Measurements from ENCODE around the gene CDC25B.
"Not testable (repeated sequence)": the region's sequence is repeated elsewhere in the genome, so short reads cannot be mapped to it uniquely, and the experiment has no call there.

The CDC25B gene

GRCh38 chr20:3783068-3783489, 13.0 kb upstream of the CDC25B start:
- Histone ChIP-seq H3K4me3 (no peak overlapping the region), H3K27ac (peak overlapping the region in 16 of 21 experiments; percentile 7 to 87 (median 49))

GRCh38 chr20:3783511-3784195, 12.5 kb upstream of the CDC25B start:
- H3K27ac ChIP-seq: peak overlapping the region in 14 of 21 experiments; percentile 12 to 87 (median 58)
- peak overlapping the region in 2 of 7 experiments; percentile 3 to 64 for H3K4me3 ChIP-seq

DNA sequence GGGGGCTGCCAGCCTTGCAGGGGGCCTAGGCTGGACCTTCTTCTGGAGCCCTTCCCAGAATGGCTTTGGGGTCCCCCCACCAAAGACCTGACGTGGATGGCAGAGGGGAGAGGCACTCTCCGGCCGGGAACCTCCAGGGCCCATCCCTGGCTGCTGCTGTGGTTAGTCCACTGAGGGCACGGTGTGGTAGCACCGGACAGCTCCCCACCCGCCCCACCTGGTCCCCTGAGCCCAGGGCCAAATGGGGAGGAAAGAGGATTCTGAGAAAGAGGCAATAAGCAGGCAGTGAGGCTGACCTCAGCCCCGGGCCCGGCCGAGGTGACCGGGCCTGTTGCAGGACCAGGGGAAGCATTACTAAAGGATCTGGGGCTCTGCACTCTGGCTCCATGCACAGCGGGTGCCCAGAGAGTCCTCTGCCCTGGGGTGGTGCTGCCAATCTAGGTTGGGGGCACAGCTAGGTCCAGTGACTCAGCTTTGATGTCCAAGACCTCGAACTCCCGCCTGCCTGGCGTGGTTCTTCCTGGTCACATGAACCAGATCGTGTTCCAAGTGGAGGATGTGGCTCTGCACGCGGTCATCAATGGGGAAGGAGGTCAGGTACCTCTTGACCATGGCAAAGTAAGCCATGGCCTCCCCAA, 11.8 kb upstream of the CDC25B start:
- peak overlapping the region in 3 of 7 experiments; percentile 56 to 64 (median 57) for H3K4me3 ChIP-seq
- H3K27ac ChIP-seq: peak overlapping the region in 11 of 21 experiments; percentile 18 to 87 (median 70)

- Histone ChIP-seq H3K27ac (peak overlapping the region in 12 of 21 experiments; percentile 18 to 87 (median 77)), H3K4me3 (peak overlapping the region; percentile 54 to 64 (median 59))
Observed at GRCh38 chr20:3784863-3785239, 11.3 kb upstream of the CDC25B start.

GRCh38 chr20:3785240-3786125, 10.6 kb upstream of the CDC25B start:
- Histone ChIP-seq H3K27ac (peak overlapping the region; percentile 42 to 88 (median 76)), H3K4me3 (peak overlapping the region; percentile 54 to 64 (median 59))

GRCh38 chr20:3786126-3786484, 10.0 kb upstream of the CDC25B start:
- H3K27ac ChIP-seq: peak overlapping the region; percentile 42 to 88 (median 76)
- H3K4me3 ChIP-seq: peak overlapping the region; percentile 54 to 64 (median 59)

DNA sequence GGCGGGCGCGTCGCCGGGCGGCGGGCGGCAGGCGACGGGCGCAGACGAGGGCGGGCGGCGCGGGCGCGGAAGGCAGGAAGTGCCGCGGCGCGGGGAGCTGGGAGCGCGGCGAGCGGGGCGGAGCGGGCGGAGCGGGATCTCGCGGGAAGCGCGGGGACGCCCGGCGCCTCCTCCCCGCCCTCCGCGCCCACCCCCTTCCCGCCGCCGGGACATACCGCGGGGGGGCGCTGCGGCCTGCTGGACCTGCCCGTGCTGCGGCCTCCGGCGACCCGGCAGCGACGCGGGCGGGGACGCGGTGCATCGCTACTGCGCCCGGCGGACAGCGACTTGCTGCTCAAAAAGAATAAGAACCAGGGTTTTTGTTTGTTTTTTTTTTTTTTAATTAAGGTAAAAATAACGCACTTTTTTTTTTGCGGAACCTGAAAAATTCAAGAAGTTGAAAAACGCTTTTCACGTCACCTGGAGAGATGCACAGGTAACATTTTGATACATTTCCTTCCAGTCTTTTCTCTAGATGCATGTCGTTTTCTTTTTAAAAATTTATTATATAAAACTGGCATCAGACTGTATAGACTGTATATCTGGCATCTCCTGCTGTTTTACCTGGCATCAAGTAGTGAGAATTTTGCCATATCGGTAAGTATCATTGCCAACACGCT, 9.3 kb upstream of the CDC25B start, which contains the start of gene CENPB:
Gene CENPB (minus strand): TSS at position 76 of the 659 bp plus-strand sequence. CDS start 257 bp downstream, outside the sequence.
- Histone ChIP-seq H3K27ac (peak within 1 kb of the TSS; percentile 42 to 88 (median 76)), H3K4me3 (peak within 1 kb of the TSS; percentile 54 to 64 (median 59))

DNA sequence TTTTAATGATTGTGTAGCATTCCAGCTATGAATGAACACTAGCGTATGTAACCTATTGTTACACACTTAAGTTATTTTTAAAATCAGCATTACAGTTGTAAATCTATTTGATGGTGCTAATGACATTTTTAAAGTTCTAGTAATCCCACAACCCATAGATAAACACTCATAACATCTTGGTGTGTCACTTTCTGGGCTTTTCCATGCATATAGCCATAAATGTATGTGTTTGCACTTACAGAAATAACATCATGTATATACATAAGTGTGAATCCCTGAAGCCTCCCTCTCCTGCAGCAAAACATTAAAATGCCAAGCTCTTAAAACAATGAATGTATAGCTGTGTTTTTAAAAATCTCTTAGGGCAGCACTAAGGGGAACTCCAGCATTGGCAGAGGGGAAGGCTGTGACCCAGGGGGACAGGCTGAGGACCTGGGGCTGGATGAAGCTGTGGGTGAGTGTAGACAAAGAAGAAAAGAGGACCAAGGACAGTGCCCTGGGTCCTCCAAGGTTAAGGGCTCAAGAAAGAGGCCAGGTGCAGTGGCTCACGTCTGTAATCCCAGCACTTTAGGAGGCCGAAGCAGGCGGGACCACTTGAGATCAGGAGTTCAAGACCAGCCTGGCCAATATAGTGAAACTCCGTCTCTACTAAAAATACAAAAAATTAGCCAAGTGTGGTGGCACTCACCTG, 8.6 kb upstream of the CDC25B start:
- peak overlapping the region in 6 of 7 experiments; percentile 13 to 56 (median 20) for H3K4me3 ChIP-seq
- peak overlapping the region in 8 of 21 experiments; percentile 6 to 64 (median 38) for H3K27ac ChIP-seq

GRCh38 chr20:3788685-3789155, 7.4 kb upstream of the CDC25B start:
- H3K27ac ChIP-seq: peak overlapping the region in 2 of 21 experiments; percentile 14 to 42
- H3K4me3 ChIP-seq: no peak overlapping the region

DNA sequence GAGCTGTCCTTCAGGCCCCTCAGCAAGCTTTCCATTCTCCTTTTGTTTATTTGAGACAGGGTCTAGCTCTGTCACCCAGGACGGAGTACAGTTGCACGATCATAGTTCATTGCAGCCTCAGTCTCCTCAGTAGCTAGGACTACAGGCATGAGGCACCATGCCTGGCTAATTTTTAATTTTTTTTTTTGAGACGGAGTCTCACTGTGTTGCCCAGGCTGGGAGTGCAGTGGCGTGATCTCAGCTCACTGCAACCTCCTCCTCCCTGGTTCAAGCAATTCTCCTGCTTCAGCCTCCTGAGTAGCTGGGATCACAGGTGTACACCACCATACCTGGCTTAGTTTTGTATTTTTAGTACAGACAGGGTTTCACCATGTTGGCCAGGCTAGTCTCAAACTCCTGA, 6.9 kb upstream of the CDC25B start:
- H3K4me3 ChIP-seq: not testable (repeated sequence)
- peak overlapping the region in 1 of 21 experiments; percentile 14 for H3K27ac ChIP-seq

DNA sequence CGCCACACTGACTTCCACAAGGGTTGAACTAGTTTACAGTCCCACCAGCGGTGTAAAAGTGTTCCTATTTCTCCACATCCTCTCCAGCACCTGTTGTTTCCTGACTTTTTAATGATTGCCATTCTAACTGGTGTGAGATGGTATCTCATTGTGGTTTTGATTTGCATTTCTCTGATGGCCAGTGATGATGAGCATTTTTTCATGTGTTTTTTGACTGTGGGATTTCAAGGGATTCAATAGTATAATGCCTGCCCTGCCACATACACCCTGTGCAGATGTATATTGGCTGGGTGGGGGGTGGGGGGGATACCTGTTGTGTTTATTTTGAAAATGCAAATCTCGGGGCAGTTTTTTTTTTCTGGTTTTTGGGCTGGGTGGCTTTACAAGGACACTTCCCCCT, 1.9 kb upstream of the CDC25B start:
- not testable (repeated sequence) for H3K4me3 ChIP-seq
- peak overlapping the region in 1 of 21 experiments; percentile 96 for H3K27ac ChIP-seq

DNA sequence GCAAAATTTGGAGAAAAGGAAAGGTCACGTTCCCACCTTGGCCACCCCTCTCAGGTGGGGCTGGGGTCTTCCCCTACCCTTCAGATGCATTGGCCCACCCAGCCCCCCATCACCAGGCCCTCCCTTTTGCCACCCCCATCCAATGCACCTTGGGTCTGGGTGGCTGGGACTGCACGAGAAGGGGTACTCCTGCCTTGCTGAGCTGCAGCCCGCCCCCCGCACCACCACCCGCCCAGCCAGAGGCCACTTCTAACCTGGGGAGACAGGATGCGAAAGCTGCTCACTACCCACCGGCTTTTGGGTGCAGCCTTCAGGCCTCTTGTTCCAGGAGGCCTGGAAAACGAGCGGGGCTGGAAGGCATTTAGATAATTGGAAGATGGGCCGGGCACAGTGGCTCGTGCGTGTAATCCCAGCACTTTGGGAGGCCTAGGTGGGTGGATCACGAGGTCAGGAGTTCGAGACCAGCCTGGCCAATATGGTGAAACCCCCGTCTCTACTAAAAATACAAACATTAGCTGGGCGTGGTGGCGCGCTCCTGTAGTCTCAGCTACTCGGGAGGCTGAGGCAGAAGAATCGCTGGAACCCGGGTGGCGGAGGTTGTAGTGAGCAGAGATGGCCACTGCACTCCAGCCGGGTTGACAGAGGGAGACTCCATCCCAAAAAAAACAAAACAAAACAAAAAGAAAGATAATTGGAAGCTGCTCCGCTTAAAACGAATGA, 1.2 kb upstream of the CDC25B start:
- peak overlapping the region in 19 of 21 experiments; percentile 69 to 97 (median 92) for H3K27ac ChIP-seq
- peak overlapping the region in 5 of 7 experiments; percentile 48 to 72 (median 66) for H3K4me3 ChIP-seq

- peak overlapping the region; percentile 12 to 97 (median 90) for H3K27ac ChIP-seq
- peak overlapping the region; percentile 48 to 72 (median 61) for H3K4me3 ChIP-seq
Observed at GRCh38 chr20:3796477-3797225, 541 bp downstream of the CDC25B start.

DNA sequence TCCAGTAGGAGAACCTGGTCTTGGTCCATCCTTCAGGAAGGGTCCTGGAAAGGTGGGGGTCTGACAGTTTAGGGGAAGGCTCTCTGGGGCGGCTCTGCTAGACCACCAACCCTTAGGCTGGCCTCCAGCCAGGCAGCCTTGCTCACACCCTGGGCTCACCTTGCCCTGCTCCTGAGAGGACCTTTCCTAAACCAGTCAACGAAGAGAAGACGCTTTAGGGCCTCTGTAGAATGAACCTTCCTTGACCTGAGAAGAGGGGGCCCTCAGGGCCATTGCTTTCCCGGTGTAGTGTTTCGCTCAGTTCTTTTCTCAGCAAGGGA, 1.1 kb downstream of the CDC25B start:
- H3K4me3 ChIP-seq: peak overlapping the region; percentile 48 to 72 (median 61)
- peak overlapping the region in 20 of 21 experiments; percentile 55 to 97 (median 90) for H3K27ac ChIP-seq

DNA sequence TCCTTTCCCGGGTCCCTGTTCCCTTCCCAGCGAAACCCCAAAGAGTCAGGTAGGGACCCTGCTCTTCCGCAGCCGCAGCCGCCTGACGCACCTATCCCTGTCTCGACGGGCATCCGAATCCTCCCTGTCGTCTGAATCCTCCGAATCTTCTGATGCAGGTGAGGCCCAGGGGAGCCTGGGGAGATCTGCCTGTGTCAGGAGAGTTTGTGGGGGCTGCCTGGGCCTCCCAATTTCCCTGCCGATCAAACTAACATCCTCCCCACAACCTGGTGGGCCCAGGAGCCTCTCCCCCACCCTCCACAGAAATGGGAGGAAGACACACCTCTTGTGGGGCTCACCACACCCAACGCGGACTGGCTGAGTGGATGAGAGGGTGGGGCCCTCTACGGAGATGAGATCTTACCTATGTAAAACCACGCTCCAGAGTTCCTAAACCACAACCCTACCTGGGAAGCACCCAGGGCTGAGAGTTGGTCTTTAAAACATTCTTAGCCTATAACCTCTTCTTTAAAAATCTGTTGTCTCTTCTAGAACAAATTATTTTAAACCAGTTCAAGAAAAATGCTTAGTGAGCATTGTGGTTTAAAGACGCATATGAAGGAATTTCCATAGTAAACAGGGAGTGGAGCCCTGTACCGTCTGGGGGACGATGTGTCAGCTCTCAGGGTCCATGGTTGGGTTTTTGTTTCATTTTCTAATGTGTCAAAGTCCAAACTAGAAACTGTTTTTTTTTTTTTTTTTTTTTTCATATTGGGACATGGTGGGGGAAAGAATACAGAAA, 1.7 kb downstream of the CDC25B start:
- Histone ChIP-seq H3K27ac (peak overlapping the region in 20 of 21 experiments; percentile 55 to 97 (median 90)), H3K4me3 (peak overlapping the region; percentile 48 to 72 (median 61))

GRCh38 chr20:3798373-3798768, 2.3 kb downstream of the CDC25B start:
- peak overlapping the region in 18 of 21 experiments; percentile 25 to 97 (median 90) for H3K27ac ChIP-seq

More at GRCh38 chr20:3798373-3798768, 2.3 kb downstream of the CDC25B start:
- H3K4me3 ChIP-seq: peak overlapping the region in 1 of 7 experiments; percentile 70
